C1 segment of cervical spinal cord (tissue), 14 donors: ENCODE data around the gene MX1.
A peak's percentile ranks its signal among the peaks of the same experiment; 100 is the strongest.

ENCODE experiments used
- DNase-seq, 14 donors: peaks; one replicate each; lab custom pipeline; 2025; lab: John Stamatoyannopoulos, UW

Gene MX1

GRCh38 chr21:41459884-41460534, 34.0 kb downstream of the MX1 start:
- no peak for DNase-seq

GRCh38 chr21:41460578-41461527, 34.8 kb downstream of the MX1 start:
- DNase-seq = peak in 7 of 14 donors; percentile 5 to 44 (median 22)

GRCh38 chr21:41465176-41465781, 39.2 kb downstream of the MX1 start:
- no peak for DNase-seq

- no peak for DNase-seq
Measured at GRCh38 chr21:41466024-41466820, 40.2 kb downstream of the MX1 start.

GRCh38 chr21:41470054-41470453, 44.0 kb downstream of the MX1 start:
- DNase-seq = no peak

GRCh38 chr21:41472753-41473548, 46.9 kb downstream of the MX1 start:
- DNase-seq = no peak

- DNase-seq = no peak
Measured at GRCh38 chr21:41475714-41476420, 49.8 kb downstream of the MX1 start.

- DNase-seq = peak in 9 of 14 donors; percentile 8 to 52 (median 33)
Measured at GRCh38 chr21:41477641-41478318, 51.7 kb downstream of the MX1 start.

GRCh38 chr21:41478319-41479177, 52.5 kb downstream of the MX1 start:
- peak in 2 of 14 donors; percentile 5 to 7 for DNase-seq

- DNase-seq = no peak
Measured at GRCh38 chr21:41479686-41480085, 53.6 kb downstream of the MX1 start.

GRCh38 chr21:41480086-41480690, 54.1 kb downstream of the MX1 start:
- no peak for DNase-seq

GRCh38 chr21:41481191-41481590, 55.2 kb downstream of the MX1 start:
- DNase-seq = no peak

GRCh38 chr21:41482301-41482700, 56.3 kb downstream of the MX1 start:
- no peak for DNase-seq

GRCh38 chr21:41482980-41483379, 56.9 kb downstream of the MX1 start:
- DNase-seq = no peak

- DNase-seq = no peak
Measured at GRCh38 chr21:41483415-41483814, 57.4 kb downstream of the MX1 start.

- DNase-seq = no peak
Measured at GRCh38 chr21:41483973-41484372, 57.9 kb downstream of the MX1 start.

GRCh38 chr21:41487082-41487481, 61.0 kb downstream of the MX1 start:
- DNase-seq = no peak

- DNase-seq = no peak
Measured at GRCh38 chr21:41488080-41488479, 62.0 kb downstream of the MX1 start.
